Gastroesophageal sphincter (tissue), 4 donors: Measurements from ENCODE around the gene TMEM168. TPM values are rescaled to one million over a fixed set of nuclear protein-coding genes. Genes with fewer than 3 reads are reported as not detected.

ENCODE experiments used
- ATAC-seq: fragments of 150-250 bp; one replicate; pipeline ENCODE4 v1.9.1; 2016; ENCODE audit warnings: mild to moderate bottlenecking, moderate library complexity
- H3K27ac ChIP-seq, 4 donors: fragments of 200-600 bp; sonication (generic) in 3 of 4; 1 replicate in 3 of 4; 2 replicates in 1 of 4; pipeline ENCODE4 v1.5.1; 2016 to 2019
- H3K27me3 ChIP-seq: fragments of 200-600 bp; sonication (generic); one replicate; pipeline ENCODE4 v1.5.1; 2019
- H3K36me3 ChIP-seq, 2 donors: fragments of 200-600 bp; sonication (generic); one replicate each; pipeline ENCODE4 v1.5.1; 2019; ENCODE audit warnings: control low read depth in 1 of 2
- H3K4me1 ChIP-seq, 3 donors: fragments of 200-600 bp; sonication (generic); 1 replicate in 2 of 3; 2 replicates in 1 of 3; pipeline ENCODE4 v1.5.1; 2016 to 2019; ENCODE audit warnings: control low read depth in 2 of 3
- H3K4me3 ChIP-seq, 2 donors: fragments of 200-600 bp; sonication (generic); one replicate each; pipeline ENCODE4 v1.5.1; 2019; ENCODE audit warnings: mild to moderate bottlenecking in 1 of 2, moderate library complexity in 1 of 2
- H3K9me3 ChIP-seq, 3 donors: fragments of 200-600 bp; sonication (generic); one replicate each; pipeline ENCODE4 v1.5.1; 2017 to 2019; ENCODE audit warnings: control low read depth in 2 of 3
- CTCF ChIP-seq, 4 experiments: fragments of 200-600 bp in 2 of 4; fragments of 450-650 bp in 2 of 4; sonication (generic) in 1 of 4; IDR thresholded peaks; one replicate each; pipeline ENCODE4 v1.5.1; 2017 to 2019; ENCODE audit warnings: antibody characterized with exemption in 4 of 4, mild to moderate bottlenecking in 2 of 4, moderate library complexity in 2 of 4
- EP300 ChIP-seq: sonication (generic); formaldehyde crosslinking; IDR thresholded peaks from one replicate; pipeline ENCODE4 v1.6.1; 2017; ENCODE audit warnings: antibody characterized with exemption, mild to moderate bottlenecking
- POLR2A ChIP-seq, 2 donors: fragments of 450-650 bp; IDR thresholded peaks; one replicate each; pipeline ENCODE4 v1.6.1; 2017; ENCODE audit warnings: antibody characterized with exemption in 2 of 2, mild to moderate bottlenecking in 2 of 2, moderate library complexity in 1 of 2
- POLR2AphosphoS5 ChIP-seq: sonication (generic); formaldehyde crosslinking; IDR thresholded peaks from one replicate; pipeline ENCODE4 v1.6.1; 2017; ENCODE audit warnings: antibody characterized with exemption
- WGBS, 2 donors: methylation state at CpG; one replicate each; pipeline ENCODE4 v1.1.5; 2018; ENCODE audit warnings: low coverage in 1 of 2; 5-methylcytosine and 5-hydroxymethylcytosine counted together
- total RNA-seq, 4 donors: library from RNA; depleted of rRNA; stranded (reverse); fragments of >200 nt; gene quantifications; one replicate each; pipeline ENCODE4 v1.1.0, GENCODE V29; 2016

The TMEM168 gene
- total RNA-seq, 4 donors from 2014 or later: 11.4 to 23.7 (median 19.0) TPM

DNA sequence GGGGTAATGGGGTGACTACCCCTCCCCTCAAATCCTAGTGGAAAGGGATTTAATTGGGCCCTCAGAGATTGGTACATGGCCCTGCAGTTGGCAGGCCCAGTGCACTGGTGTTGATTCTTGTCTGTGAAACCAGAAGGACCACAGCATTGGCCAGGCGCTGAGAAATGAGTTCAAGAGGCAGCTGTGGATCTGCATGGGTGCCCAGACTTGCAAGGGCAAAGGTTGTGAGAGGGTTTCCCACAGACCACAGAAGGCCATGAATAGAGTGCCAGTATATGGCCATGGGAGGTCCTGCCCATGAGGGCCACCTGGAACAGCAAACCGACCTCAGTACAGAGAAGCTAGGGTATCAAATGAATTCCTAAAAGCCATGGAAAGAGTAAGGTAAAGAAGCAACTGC, 32.9 kb downstream of the TMEM168 start:
- ATAC-seq: no peak
- Histone ChIP-seq H3K4me3 (no peak overlapping the region), H3K9me3 (no peaks in the 10 kb centered on the region), H3K27ac (no peak overlapping the region), H3K27me3 (no peaks in the 10 kb centered on the region), H3K36me3 (peaks cover 0 to 8% of the 10 kb centered on the region in 2 donors), H3K4me1 (no peaks in the 10 kb centered on the region)
- TF ChIP-seq POLR2A (IDR thresholded peaks at IDR 0.05): no peak
- TF ChIP-seq POLR2AphosphoS5: no peak
- no peak for TF ChIP-seq EP300
- no peak for TF ChIP-seq CTCF (IDR thresholded peaks at IDR 0.05)
- 93 to 100% methylated on average over 1 to 2 of the region's 2 CpGs for WGBS, 2 donors

- ATAC-seq: no peak
- TF ChIP-seq CTCF (IDR thresholded peaks at IDR 0.05) (no peak), EP300 (no peak), POLR2A (IDR thresholded peaks at IDR 0.05) (no peak), POLR2AphosphoS5 (no peak)
- H3K4me1 ChIP-seq: no peaks in the 10 kb centered on the region
Measured at GRCh38 chr7:112753298-112753697, 36.9 kb downstream of the TMEM168 start.

DNA sequence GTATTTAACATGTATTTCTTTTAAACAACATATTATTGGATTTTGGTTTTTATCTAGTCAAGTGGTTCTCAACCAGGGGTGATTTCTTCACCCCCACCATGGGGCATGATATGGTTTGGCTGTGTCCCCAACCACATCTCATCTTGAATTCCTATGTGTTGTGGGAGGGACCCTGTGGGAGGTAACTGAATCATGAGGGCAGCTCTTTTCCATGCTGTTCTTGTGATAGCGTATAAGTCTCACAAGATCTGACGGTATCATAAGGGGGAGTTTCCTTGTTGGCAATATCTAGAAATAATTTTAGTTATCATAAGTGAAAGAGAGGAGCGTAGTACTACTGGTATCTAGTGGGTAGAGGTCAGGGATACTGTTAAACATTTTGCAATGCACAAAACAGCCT, 37.6 kb downstream of the TMEM168 start:
- ATAC-seq: no peak
- H3K4me3 ChIP-seq: no peak overlapping the region
- no peak overlapping the region for H3K27ac ChIP-seq
- 88 to 93% methylated on average over 1 to 3 of the region's 3 CpGs for WGBS, 2 donors
- TF ChIP-seq POLR2AphosphoS5: no peak
- TF ChIP-seq POLR2A (IDR thresholded peaks at IDR 0.05): no peak
- TF ChIP-seq EP300: no peak
- no peak for TF ChIP-seq CTCF (IDR thresholded peaks at IDR 0.05)
- H3K4me1 ChIP-seq: no peaks in the 10 kb centered on the region
- no peaks in the 10 kb centered on the region for H3K27me3 ChIP-seq
- no peaks in the 10 kb centered on the region for H3K9me3 ChIP-seq
- peaks cover 0 to 5% of the 10 kb centered on the region in 2 donors for H3K36me3 ChIP-seq

More at GRCh38 chr7:112753298-112753697, 36.9 kb downstream of the TMEM168 start:
- Histone ChIP-seq H3K4me3 (no peak overlapping the region), H3K36me3 (peaks cover 0 to 5% of the 10 kb centered on the region in 2 donors), H3K9me3 (no peaks in the 10 kb centered on the region), H3K27ac (no peak overlapping the region), H3K27me3 (no peaks in the 10 kb centered on the region)

DNA sequence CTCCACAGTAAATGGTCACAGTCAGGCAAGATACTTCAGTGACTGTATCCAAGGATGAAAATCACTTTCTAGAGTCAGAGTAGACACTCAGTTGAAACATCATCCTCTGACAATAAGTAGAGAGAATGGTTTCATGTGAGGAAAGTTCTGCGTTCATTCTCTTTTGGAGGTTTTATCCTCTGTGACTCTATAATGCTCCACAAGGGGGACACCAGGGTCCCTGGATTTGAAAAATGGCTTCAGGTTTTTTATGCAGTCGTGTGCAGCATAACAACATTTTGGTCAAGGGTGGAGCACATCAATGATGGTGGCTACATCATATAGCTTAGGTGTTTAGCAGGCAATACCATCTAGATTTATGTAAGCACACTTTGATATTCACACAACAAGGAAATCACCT, 40.4 kb downstream of the TMEM168 start:
- no peaks in the 10 kb centered on the region for H3K36me3 ChIP-seq
- H3K4me3 ChIP-seq: no peak overlapping the region
- H3K9me3 ChIP-seq: no peaks in the 10 kb centered on the region
- H3K4me1 ChIP-seq: no peaks in the 10 kb centered on the region
- H3K27me3 ChIP-seq: no peaks in the 10 kb centered on the region
- no peak for ATAC-seq
- H3K27ac ChIP-seq: no peak overlapping the region
- 78 to 80% methylated on average over 2 of the region's 2 CpGs for WGBS, 2 donors
- TF ChIP-seq EP300: no peak
- no peak for TF ChIP-seq POLR2AphosphoS5
- TF ChIP-seq POLR2A (IDR thresholded peaks at IDR 0.05): no peak
- no peak for TF ChIP-seq CTCF (IDR thresholded peaks at IDR 0.05)

- Histone ChIP-seq H3K4me3 (no peak overlapping the region), H3K4me1 (no peaks in the 10 kb centered on the region), H3K27ac (no peak overlapping the region), H3K27me3 (no peaks in the 10 kb centered on the region), H3K9me3 (no peaks in the 10 kb centered on the region), H3K36me3 (no peaks in the 10 kb centered on the region)
- TF ChIP-seq POLR2AphosphoS5 (no peak), POLR2A (IDR thresholded peaks at IDR 0.05) (no peak), EP300 (no peak), CTCF (IDR thresholded peaks at IDR 0.05) (no peak)
- no peak for ATAC-seq
Measured at GRCh38 chr7:112748381-112748780, 41.8 kb downstream of the TMEM168 start.
